Measurements from ENCODE around the gene AOC2. TPM values are rescaled to one million over a fixed set of nuclear protein-coding genes. Genes with fewer than 3 reads are reported as not detected.
"Not testable (repeated sequence)": the region's sequence is repeated elsewhere in the genome, so short reads cannot be mapped to it uniquely, and the experiment has no call there.

Gene AOC2
- total RNA-seq, 4 donors from 2014 or later, result 0.55 to 6.0 (median 1.1) TPM

GRCh38 chr17:42849451-42850181, 5.2 kb downstream of the AOC2 start:
- in situ Hi-C loops (cut with MboI; ENCODE audit: low pct_ligation_motif_present in 1 of 4, low pct_unique_long_range_greater_than_20kb in 1 of 4, low sequenced_read_pairs in 3 of 4), result loop anchor here (10.0 to 25.0 kb wide), 4 partner anchors 75 to 463 kb away; no protein-coding TSS in a partner anchor
- no peak overlapping the region for H3K4me3 ChIP-seq
- WGBS, 2 donors (ENCODE audit: low coverage in 1 of 2), result 50% methylated on average over 8 of the region's 8 CpGs; no CpG with 5 or more reads in 1 of the 2 donors
- intact Hi-C loops (cut with DNase I; ENCODE audit: low total_unique reads), result no loop called here
- H3K36me3 ChIP-seq, result no peaks in the 10 kb centered on the region
- H3K4me1 ChIP-seq, result peaks cover 5 to 20% (median 15%) of the 10 kb centered on the region in 4 donors
- no peak for DNase-seq
- no peaks in the 10 kb centered on the region for H3K9me3 ChIP-seq
- no peak for TF ChIP-seq POLR2AphosphoS5 (IDR thresholded peaks at IDR 0.05)
- TF ChIP-seq POLR2A (IDR thresholded peaks at IDR 0.05), result no peak
- TF ChIP-seq CTCF (IDR thresholded peaks at IDR 0.05), result no peak
- TF ChIP-seq EP300 (IDR thresholded peaks at IDR 0.05; ENCODE audit: low read depth), result no peak
- peak overlapping the region in 3 of 4 donors; percentile 78 to 85 (median 80) for H3K27ac ChIP-seq
- peaks cover 23% of the 10 kb centered on the region for H3K27me3 ChIP-seq

GRCh38 chr17:42850954-42851353, 6.6 kb downstream of the AOC2 start, which contains the start of gene AOC3:
Gene AOC3 (plus strand): TSS chr17:42851199. CDS start chr17:42851344, 145 bp downstream.
- Histone ChIP-seq H3K36me3 (no peaks in the 10 kb centered on the region), H3K27me3 (peaks cover 23% of the 10 kb centered on the region), H3K4me3 (peak within 1 kb of the TSS; percentile 18 to 46 (median 27)), H3K9me3 (no peaks in the 10 kb centered on the region), H3K4me1 (peaks cover 5 to 20% (median 15%) of the 10 kb centered on the region in 4 donors), H3K27ac (peak within 1 kb of the TSS; percentile 76 to 85 (median 79))
- intact Hi-C loops (cut with DNase I; ENCODE audit: low total_unique reads) (no loop called here), in situ Hi-C loops (cut with MboI; ENCODE audit: low pct_ligation_motif_present in 1 of 4, low pct_unique_long_range_greater_than_20kb in 1 of 4, low sequenced_read_pairs in 3 of 4) (loop anchor here in 1 of 4 donors (10.0 kb wide), 1 partner anchor 74 kb away; no protein-coding TSS in a partner anchor)
- TF ChIP-seq CTCF (IDR thresholded peaks at IDR 0.05) (no peak), POLR2AphosphoS5 (IDR thresholded peaks at IDR 0.05) (peak in 1 of 3 donors; percentile 25)
- peak; percentile 38 for DNase-seq
- WGBS, 2 donors (ENCODE audit: low coverage in 1 of 2), result 20 to 29% methylated on average over 1 to 9 of the region's 9 CpGs

- peak in 2 of 3 donors; percentile 17 to 25 for TF ChIP-seq POLR2AphosphoS5 (IDR thresholded peaks at IDR 0.05)
- Histone ChIP-seq H3K4me1 (peaks cover 5 to 20% (median 15%) of the 10 kb centered on the region in 4 donors), H3K4me3 (peak overlapping the region; percentile 18 to 46 (median 27)), H3K27me3 (peaks cover 23% of the 10 kb centered on the region), H3K27ac (peak overlapping the region; percentile 76 to 85 (median 79))
- in situ Hi-C loops (cut with MboI; ENCODE audit: low pct_ligation_motif_present in 1 of 4, low pct_unique_long_range_greater_than_20kb in 1 of 4, low sequenced_read_pairs in 3 of 4), result loop anchor here in 1 of 4 donors (10.0 kb wide), 1 partner anchor 73 kb away; no protein-coding TSS in a partner anchor
- WGBS, 2 donors (ENCODE audit: low coverage in 1 of 2), result 78% methylated on average over 10 of the region's 28 CpGs; no CpG with 5 or more reads in 1 of the 2 donors
- H3K36me3 ChIP-seq; intact Hi-C loops (cut with DNase I; ENCODE audit: low total_unique reads); DNase-seq; H3K9me3 ChIP-seq: not testable (repeated sequence)
Observed at GRCh38 chr17:42851371-42852240, 7.2 kb downstream of the AOC2 start.

GRCh38 chr17:42852351-42852750, 8.0 kb downstream of the AOC2 start:
- intact Hi-C loops (cut with DNase I; ENCODE audit: low total_unique reads) (no loop called here), in situ Hi-C loops (cut with MboI; ENCODE audit: low pct_ligation_motif_present in 1 of 4, low pct_unique_long_range_greater_than_20kb in 1 of 4, low sequenced_read_pairs in 3 of 4) (loop anchor here in 1 of 4 donors (10.0 kb wide), 1 partner anchor 72 kb away; no protein-coding TSS in a partner anchor)
- TF ChIP-seq CTCF (IDR thresholded peaks at IDR 0.05) (no peak), EP300 (IDR thresholded peaks at IDR 0.05; ENCODE audit: low read depth) (no peak), POLR2A (IDR thresholded peaks at IDR 0.05) (no peak), POLR2AphosphoS5 (IDR thresholded peaks at IDR 0.05) (no peak)
- peak overlapping the region; percentile 1 to 46 (median 27) for H3K4me3 ChIP-seq
- H3K27ac ChIP-seq, result peak overlapping the region; percentile 76 to 85 (median 79)
- H3K36me3 ChIP-seq, result no peaks in the 10 kb centered on the region
- H3K27me3 ChIP-seq, result peaks cover 23% of the 10 kb centered on the region
- no peaks in the 10 kb centered on the region for H3K9me3 ChIP-seq
- peaks cover 5 to 20% (median 15%) of the 10 kb centered on the region in 4 donors for H3K4me1 ChIP-seq
- 78% methylated on average over 15 of the region's 15 CpGs; no CpG with 5 or more reads in 1 of the 2 donors for WGBS, 2 donors (ENCODE audit: low coverage in 1 of 2)
- no peak for DNase-seq
